ENCODE data around the gene BCAP31. TPM values are rescaled to one million over a fixed set of nuclear protein-coding genes. Genes with fewer than 3 reads are reported as not detected.
"Not testable (repeated sequence)": the region's sequence is repeated elsewhere in the genome, so short reads cannot be mapped to it uniquely, and the experiment has no call there.

The BCAP31 gene
- total RNA-seq, 1 experiment from 2014 or later, result 432 TPM

DNA sequence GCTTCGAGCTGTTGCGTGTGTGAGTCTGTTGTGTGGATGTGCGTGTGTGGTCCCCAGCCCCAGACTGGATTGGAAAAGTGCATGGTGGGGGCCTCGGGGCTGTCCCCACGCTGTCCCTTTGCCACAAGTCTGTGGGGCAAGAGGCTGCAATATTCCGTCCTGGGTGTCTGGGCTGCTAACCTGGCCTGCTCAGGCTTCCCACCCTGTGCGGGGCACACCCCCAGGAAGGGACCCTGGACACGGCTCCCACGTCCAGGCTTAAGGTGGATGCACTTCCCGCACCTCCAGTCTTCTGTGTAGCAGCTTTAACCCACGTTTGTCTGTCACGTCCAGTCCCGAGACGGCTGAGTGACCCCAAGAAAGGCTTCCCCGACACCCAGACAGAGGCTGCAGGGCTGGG is 28.1 kb downstream of the BCAP31 start:
- CTCF ChIA-PET, result no interaction called here
- BruUV-seq (replicated peaks), result TSS peak; percentile 76
- Histone ChIP-seq H3K9me3 (ENCODE audit: control insufficient read depth, insufficient read depth, low read depth, low read length) (no peaks in the 10 kb centered on the region), H3K27me3 (ENCODE audit: control insufficient read depth, insufficient read depth, low read length) (no peaks in the 10 kb centered on the region), H3K4me1 (ENCODE audit: control insufficient read depth, insufficient read depth, low read length) (peaks cover 4% of the 10 kb centered on the region; the same call in 1 of the 2 replicates), H3K36me3 (ENCODE audit: control insufficient read depth, insufficient read depth, low read length) (no peaks in the 10 kb centered on the region), H3K4me3 (ENCODE audit: low read depth in 2 of 2, low read length in 2 of 2) (no peak overlapping the region), H3K27ac (ENCODE audit: low read length) (no peak overlapping the region)
- DNase-seq (ENCODE audit: low read depth, low spot score) (no peak), ATAC-seq (no peak)
- intact Hi-C loops (cut with micrococcal nuclease; ENCODE audit: unreplicated experiment) (no loop called here), in situ Hi-C loops (cut with HindIII; ENCODE audit: low pct_unique_long_range_greater_than_20kb, low sequenced_read_pairs) (no loop called here)
- POLR2A ChIA-PET, result no interaction called here
- TF ChIP-seq TCF7L2 (IDR thresholded peaks at IDR 0.05; ENCODE audit: low read depth, low read length) (no peak), SIN3A (IDR thresholded peaks at IDR 0.05; ENCODE audit: borderline replicate concordance, insufficient read depth, low read depth, low read length) (no peak), POLR2AphosphoS5 (IDR thresholded peaks at IDR 0.05; ENCODE audit: low read depth, low read length) (no peak)
- TF ChIP-seq, protein P1, sequence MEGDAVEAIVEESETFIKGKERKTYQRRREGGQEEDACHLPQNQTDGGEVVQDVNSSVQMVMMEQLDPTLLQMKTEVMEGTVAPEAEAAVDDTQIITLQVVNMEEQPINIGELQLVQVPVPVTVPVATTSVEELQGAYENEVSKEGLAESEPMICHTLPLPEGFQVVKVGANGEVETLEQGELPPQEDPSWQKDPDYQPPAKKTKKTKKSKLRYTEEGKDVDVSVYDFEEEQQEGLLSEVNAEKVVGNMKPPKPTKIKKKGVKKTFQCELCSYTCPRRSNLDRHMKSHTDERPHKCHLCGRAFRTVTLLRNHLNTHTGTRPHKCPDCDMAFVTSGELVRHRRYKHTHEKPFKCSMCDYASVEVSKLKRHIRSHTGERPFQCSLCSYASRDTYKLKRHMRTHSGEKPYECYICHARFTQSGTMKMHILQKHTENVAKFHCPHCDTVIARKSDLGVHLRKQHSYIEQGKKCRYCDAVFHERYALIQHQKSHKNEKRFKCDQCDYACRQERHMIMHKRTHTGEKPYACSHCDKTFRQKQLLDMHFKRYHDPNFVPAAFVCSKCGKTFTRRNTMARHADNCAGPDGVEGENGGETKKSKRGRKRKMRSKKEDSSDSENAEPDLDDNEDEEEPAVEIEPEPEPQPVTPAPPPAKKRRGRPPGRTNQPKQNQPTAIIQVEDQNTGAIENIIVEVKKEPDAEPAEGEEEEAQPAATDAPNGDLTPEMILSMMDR (IDR thresholded peaks at IDR 0.05), result no peak
- TF ChIP-seq, protein P2, sequence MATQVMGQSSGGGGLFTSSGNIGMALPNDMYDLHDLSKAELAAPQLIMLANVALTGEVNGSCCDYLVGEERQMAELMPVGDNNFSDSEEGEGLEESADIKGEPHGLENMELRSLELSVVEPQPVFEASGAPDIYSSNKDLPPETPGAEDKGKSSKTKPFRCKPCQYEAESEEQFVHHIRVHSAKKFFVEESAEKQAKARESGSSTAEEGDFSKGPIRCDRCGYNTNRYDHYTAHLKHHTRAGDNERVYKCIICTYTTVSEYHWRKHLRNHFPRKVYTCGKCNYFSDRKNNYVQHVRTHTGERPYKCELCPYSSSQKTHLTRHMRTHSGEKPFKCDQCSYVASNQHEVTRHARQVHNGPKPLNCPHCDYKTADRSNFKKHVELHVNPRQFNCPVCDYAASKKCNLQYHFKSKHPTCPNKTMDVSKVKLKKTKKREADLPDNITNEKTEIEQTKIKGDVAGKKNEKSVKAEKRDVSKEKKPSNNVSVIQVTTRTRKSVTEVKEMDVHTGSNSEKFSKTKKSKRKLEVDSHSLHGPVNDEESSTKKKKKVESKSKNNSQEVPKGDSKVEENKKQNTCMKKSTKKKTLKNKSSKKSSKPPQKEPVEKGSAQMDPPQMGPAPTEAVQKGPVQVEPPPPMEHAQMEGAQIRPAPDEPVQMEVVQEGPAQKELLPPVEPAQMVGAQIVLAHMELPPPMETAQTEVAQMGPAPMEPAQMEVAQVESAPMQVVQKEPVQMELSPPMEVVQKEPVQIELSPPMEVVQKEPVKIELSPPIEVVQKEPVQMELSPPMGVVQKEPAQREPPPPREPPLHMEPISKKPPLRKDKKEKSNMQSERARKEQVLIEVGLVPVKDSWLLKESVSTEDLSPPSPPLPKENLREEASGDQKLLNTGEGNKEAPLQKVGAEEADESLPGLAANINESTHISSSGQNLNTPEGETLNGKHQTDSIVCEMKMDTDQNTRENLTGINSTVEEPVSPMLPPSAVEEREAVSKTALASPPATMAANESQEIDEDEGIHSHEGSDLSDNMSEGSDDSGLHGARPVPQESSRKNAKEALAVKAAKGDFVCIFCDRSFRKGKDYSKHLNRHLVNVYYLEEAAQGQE (IDR thresholded peaks at IDR 0.05; ENCODE audit: insufficient read depth in 1 of 2, low read depth in 2 of 2, low read length in 1 of 2), result no peak

DNA sequence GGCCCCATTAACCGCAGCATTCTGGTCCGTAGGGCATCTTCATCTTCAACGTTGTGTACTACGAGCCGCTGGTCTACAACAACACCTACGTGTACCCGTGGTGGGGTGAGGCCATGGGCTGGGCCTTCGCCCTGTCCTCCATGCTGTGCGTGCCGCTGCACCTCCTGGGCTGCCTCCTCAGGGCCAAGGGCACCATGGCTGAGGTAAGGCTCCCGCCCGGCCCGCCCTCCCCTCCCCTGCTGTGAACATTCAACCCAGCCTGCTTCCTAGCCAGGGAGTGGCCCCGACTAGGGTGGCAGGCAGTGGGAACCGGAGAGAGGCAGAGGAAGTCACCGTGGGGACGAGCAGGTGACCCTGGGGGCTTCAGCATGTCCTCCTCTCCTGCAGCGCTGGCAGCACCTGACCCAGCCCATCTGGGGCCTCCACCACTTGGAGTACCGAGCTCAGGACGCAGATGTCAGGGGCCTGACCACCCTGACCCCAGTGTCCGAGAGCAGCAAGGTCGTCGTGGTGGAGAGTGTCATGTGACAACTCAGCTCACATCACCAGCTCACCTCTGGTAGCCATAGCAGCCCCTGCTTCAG is 29.4 kb downstream of the BCAP31 start:
- no peaks in the 10 kb centered on the region for H3K27me3 ChIP-seq (ENCODE audit: control insufficient read depth, insufficient read depth, low read length)
- no peaks in the 10 kb centered on the region for H3K36me3 ChIP-seq (ENCODE audit: control insufficient read depth, insufficient read depth, low read length)
- TF ChIP-seq POLR2AphosphoS5 (IDR thresholded peaks at IDR 0.05; ENCODE audit: low read depth, low read length), result no peak
- no peak for TF ChIP-seq SIN3A (IDR thresholded peaks at IDR 0.05; ENCODE audit: borderline replicate concordance, insufficient read depth, low read depth, low read length)
- TF ChIP-seq TCF7L2 (IDR thresholded peaks at IDR 0.05; ENCODE audit: low read depth, low read length), result no peak
- TF ChIP-seq, protein P2 (IDR thresholded peaks at IDR 0.05; ENCODE audit: insufficient read depth in 1 of 2, low read depth in 2 of 2, low read length in 1 of 2), result no peak
- TF ChIP-seq, protein P1 (IDR thresholded peaks at IDR 0.05), result no peak
- no TSS peak for BruUV-seq (replicated peaks)
- DNase-seq (ENCODE audit: low read depth, low spot score), result no peak
- intact Hi-C loops (cut with micrococcal nuclease; ENCODE audit: unreplicated experiment), result no loop called here
- peaks cover 11% of the 10 kb centered on the region for H3K4me1 ChIP-seq (ENCODE audit: control insufficient read depth, insufficient read depth, low read length)
- ChIA-PET POLR2A (no interaction called here), CTCF (interaction anchor here (0.6 kb wide), 1 partner anchor 156 kb away, joined by 3 read pairs; no protein-coding TSS in a partner anchor)
- ATAC-seq, result peak; percentile 11
- no peaks in the 10 kb centered on the region for H3K9me3 ChIP-seq (ENCODE audit: control insufficient read depth, insufficient read depth, low read depth, low read length)
- in situ Hi-C loops (cut with HindIII; ENCODE audit: low pct_unique_long_range_greater_than_20kb, low sequenced_read_pairs), result no loop called here
- H3K27ac ChIP-seq (ENCODE audit: low read length), result no peak overlapping the region
- no peak overlapping the region for H3K4me3 ChIP-seq (ENCODE audit: low read depth in 2 of 2, low read length in 2 of 2)

DNA sequence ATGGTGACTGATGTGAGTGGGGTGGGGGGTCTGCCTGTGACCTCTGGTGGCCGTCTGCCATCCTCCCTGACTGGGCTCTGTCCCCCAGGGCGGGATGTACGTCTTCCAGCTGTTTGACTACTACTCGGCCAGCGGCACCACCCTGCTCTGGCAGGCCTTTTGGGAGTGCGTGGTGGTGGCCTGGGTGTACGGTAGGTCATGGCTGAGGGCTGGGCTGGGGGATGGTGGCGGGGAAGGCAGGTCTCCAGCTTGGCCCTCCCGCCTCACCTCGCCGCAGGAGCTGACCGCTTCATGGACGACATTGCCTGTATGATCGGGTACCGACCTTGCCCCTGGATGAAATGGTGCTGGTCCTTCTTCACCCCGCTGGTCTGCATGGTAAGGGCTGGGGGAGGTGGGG is 29.9 kb downstream of the BCAP31 start:
- POLR2A ChIA-PET; H3K9me3 ChIP-seq (ENCODE audit: control insufficient read depth, insufficient read depth, low read depth, low read length); H3K36me3 ChIP-seq (ENCODE audit: control insufficient read depth, insufficient read depth, low read length); in situ Hi-C loops (cut with HindIII; ENCODE audit: low pct_unique_long_range_greater_than_20kb, low sequenced_read_pairs); intact Hi-C loops (cut with micrococcal nuclease; ENCODE audit: unreplicated experiment); H3K4me3 ChIP-seq (ENCODE audit: low read depth in 2 of 2, low read length in 2 of 2); BruUV-seq (replicated peaks); DNase-seq (ENCODE audit: low read depth, low spot score); H3K27me3 ChIP-seq (ENCODE audit: control insufficient read depth, insufficient read depth, low read length); H3K27ac ChIP-seq (ENCODE audit: low read length); ATAC-seq; CTCF ChIA-PET: not testable (repeated sequence)
- peaks cover 14% of the 10 kb centered on the region for H3K4me1 ChIP-seq (ENCODE audit: control insufficient read depth, insufficient read depth, low read length)

Measured in Panc1 (cell line).